ENCODE measurements around the gene MCMBP.

Gene MCMBP

GRCh38 chr10:119781498-119781897 lies 91.1 kb downstream of the MCMBP start:
- no peak for DNase-seq

- no peak for DNase-seq
Measured at GRCh38 chr10:119780879-119781480, 91.7 kb downstream of the MCMBP start.

Data from right hindlimb (tissue), 1 donor.